ENCODE measurements around the gene LCN15.
"Not testable (repeated sequence)": the region's sequence is repeated elsewhere in the genome, so short reads cannot be mapped to it uniquely, and the experiment has no call there.

LCN15 gene

DNA sequence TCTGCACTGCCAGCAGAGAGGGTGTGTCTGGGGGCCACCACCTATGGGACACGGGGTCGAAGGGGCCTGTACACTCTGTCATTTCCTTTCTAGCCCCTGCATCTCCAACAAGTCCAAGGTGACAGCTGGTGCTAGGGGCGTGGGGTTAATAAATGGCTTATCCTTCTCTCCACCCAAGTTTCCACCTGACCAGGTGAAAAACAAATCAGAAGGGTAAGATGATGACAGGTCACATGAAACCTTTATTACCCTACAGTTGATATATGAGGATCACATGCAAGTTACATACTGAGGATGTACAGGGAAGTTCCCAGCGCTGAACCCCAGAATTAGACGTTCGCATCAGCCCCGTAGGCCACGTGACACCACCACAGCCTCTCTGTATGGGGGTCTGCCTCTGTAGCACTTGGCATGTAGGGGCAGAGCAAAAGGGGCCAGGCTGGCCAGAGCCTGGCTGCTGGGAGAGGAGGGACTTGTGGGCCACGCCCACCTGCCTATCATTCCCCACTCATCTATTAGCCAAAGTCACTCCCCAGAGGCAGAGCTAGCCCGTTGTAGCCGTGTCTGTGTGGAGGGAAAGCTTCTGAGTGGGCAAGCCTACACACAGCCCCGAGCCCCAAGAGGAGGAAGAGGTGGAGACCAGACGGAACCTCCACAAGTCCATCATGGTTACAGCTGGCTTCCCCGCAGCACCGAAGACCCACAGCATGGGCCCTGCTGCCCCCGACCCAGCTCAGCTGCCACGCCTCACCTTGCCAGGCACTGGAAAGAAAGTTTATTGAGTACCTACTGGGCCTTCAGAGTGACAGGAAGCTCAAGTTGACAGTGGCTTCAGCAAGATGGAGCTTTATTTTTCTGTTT is 29.0 kb upstream of the LCN15 start:
- DNase-seq, result no peak

DNA sequence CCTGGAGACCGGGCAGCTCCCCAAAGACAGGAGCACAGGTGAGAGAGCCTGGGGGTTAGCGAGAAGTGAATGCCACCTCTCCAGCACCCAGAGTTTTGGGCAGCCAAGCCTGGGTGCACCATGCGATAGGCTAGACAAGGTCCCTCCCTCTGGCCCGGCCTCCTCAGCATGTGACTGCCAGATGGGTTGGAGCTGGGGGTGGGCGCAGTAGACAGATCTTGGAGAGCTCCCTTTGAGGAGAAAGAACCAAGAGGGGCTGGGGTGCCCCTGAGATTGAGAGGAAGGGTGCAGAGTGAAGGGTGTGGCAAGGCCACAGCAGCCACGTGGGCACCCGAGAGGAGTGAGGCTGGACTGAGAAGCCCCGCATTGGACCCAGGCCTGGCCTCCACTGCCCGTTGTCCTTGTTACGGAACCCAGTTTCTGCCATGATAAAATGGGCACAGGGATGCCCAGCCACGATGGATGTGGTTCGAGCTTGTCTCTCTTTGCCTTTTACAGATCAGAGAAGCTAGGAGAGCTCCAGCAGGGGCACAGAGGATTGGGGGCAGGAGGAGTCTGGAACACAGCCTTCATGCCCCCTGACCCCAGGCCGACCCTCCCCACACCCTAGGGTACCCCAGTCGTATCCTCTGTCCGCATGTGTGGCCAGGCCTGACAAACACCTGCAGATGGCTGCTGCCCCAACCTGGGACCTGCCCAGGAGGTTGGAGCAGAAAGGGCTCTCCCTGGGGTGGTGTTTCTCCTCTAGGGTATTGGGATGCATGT is 28.2 kb upstream of the LCN15 start:
- no peak for DNase-seq

DNA sequence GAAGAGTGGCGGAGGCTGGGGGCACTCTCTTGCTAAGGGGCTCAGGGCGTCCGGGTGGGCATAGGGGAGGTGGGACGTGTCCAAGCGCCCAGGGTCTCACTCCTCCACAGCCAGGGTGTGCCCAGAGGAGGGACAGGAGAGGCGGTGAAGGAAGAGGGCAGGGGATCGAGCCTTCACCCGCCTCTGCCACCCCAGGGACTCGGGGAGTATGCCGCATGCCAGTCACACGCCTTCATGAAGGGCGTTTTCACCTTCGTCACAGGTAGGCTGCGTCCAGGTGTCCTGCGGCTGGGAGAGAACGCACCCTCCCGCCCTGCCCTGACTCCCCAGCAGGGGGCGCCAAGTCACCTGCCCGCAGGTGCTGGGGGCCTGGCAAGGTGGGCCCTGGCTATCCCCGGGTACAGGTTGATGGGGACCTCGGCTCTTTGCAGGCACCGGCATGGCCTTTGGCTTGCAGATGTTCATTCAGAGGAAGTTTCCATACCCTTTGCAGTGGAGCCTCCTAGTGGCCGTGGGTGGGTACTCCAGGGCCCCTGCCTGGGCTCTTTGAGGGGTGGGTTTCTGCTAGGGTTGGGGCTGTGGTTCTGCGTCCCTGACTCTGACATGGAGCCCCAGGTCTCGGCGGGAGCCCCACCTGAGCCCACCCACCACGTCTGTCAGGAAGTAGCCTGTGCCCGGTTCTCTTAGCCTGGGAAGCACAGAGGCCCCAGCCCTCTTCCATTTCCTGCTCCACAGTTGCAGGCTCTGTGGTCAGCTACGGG is 27.4 kb upstream of the LCN15 start:
- peak; percentile 69 for DNase-seq

DNA sequence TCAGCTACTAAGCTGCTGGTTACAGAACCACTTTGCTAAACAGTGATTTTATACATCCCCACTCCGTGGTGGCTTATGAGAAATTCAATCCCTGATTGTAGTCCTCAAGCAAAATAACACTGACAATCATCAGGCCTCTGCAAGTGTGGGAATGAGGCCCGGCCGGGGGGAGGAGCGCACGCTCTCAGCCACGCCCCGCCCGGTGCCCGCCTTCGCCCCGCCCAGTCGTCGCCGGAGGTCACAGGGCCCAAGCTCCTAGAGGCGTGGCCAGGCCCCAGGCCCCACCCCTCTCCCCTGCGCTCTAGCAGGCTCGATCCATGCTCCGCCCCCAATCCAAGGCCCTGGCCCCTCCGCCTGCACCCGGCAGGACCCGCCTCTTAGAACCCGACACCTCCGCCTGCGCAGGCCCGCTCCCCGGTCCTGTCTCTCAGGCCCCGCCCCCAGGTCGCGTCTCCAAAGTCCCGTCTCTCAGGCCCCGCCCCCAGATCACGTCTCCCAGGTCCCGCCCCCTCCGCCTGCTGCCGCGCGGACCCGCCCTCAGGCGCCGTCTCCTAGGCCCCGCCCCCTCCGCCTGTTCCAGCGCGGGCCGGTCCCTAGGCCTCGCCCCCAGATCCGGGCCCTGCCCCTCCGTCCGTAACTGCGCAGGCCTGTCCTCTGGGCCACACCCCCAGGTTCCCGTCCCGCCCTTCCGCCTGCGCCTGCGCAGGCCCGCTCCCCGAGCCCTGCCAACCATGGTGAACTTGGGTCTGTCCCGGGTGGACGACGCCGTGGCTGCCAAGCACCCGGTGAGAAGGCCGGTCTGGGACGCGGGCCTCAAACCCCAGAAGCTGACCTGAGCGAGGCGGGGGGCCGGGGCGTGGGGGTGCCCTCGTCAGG is 26.6 kb upstream of the LCN15 start, which contains the start of gene TMEM141:
TMEM141 (plus strand) TSS at position 705 of the 876 bp plus-strand sequence; CDS start at position 732, 27 bp downstream.
- DNase-seq, result peak; percentile 100

DNA sequence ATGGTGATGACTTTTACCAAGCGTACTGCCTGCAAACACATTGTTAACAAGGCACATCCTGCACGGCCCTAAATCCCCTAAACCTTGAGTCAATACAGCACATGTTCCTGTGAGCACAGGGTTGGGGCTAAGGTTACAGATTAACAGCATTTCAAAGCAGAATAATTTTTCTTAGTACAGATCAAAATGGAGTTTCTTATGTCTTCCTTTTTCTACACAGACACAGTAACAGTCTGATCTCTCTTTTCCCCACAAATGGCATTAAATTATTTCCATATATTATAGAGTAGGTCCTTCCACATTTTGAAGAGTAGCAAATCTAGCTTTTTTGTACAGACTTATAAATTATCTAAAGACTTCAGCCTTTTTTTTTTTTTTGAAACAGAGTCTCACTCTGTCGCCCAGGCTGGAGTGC is 25.2 kb upstream of the LCN15 start:
- DNase-seq, result no peak

DNA sequence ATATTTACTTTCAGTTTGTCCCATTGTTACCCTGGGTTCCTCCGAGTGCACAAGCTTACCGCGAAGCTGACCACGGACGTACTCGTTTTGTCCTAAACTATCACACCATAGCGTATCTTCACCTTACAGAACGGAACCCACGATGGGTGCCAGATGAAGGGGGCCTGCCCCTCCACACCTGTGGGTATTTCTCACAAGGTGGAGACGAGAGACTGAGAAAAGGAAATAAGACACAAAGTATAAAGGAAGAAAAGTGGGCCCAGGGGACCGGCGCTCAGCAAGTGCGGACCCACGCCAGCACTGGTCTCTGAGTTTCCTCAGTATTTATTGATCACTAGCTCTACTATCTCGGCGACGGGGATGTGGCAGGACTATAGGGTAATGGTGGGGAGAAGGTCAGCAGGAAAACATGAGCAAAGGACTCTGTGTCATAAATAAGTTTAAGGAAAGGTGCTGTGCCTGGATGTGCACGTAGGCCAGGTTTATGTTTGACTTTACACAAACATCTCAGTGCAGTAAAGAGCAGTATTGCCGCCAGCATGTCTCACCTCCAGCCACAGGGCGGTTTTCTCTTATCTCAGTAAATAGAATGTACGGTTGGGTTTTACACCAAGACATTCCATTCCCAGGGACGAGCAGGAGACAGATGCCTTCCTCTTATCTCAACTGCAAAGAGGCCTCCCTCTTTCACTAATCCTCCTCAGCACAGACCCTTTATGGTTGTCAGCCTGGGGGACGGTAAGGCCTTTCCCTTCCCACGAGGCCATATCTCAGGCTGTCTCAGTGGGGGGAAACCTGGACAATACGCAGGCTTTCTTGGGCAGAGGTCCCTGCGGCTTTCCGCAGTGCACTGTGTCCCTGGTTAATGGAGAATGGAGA is 24.6 kb upstream of the LCN15 start:
- not testable (repeated sequence) for DNase-seq

DNA sequence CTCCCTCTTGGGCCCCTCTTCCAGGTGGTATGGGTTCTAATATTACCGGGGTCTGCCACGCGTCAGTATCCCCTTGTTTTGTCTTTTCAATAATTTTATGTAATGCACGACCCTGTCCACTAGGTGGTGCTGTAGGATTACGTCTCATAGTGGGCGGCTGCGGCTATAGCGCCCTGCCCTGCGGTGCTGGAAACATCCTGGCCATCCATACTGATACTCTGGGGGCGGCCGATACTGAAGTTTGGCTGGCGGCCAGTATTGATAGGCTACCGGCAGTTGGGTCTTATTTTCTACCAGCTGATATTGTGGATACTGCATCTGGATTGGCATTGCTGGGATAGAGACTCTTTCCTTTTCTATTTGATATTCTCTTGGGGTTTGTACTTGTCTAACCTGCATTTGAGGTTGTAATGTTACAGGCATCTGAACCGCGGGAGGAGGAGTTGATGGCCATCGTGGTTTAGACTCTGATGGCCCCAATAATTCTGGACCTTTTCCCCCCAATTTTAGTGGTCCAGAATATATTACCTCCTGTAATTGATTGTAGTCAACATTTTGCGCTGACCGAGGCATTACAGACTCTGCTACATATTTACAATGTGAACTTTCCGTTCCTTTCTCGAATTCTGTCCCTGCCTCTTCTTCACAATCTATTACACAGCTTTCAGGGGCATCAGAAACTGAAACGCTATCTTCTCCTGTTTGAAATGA is 23.5 kb upstream of the LCN15 start:
- DNase-seq, result peak; percentile 81

DNA sequence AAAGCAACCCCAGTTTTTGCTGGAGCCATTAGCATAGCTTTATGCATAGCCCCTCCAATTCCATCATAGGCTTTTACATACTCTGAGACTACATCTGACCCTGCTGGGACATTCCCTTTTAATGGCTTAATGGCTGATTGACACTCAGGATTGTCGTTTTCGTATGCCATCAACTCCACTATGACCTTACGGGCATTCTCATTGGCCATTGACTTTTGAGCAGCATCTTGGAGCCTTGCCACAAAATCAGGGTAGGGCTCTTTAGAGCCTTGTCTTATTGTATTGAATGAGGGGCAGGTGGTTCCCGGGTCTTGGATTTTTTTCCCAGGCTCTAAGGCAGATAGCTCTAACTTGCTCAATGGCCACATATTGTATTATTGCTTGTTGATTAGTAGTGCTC is 22.7 kb upstream of the LCN15 start:
- DNase-seq, result not testable (repeated sequence)

DNA sequence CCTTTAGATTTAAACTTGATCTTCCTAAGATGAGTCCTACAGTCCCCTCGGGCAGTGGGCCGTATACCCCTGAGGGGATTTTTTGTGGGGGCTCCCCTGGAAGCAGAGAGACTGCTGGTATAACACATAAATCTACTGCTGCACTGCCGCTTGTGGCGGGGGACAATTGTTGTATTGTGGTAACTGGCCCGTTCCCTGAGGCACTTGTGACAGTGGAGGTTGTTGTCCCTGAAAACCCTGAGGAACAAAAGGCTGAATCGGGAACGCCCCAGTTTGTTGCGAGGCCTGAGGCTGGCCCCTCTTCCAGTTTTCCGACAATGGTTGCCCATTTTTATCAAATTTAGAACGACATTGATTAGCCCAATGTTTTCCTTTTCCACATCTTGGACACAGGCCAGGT is 22.1 kb upstream of the LCN15 start:
- DNase-seq, result no peak

DNA sequence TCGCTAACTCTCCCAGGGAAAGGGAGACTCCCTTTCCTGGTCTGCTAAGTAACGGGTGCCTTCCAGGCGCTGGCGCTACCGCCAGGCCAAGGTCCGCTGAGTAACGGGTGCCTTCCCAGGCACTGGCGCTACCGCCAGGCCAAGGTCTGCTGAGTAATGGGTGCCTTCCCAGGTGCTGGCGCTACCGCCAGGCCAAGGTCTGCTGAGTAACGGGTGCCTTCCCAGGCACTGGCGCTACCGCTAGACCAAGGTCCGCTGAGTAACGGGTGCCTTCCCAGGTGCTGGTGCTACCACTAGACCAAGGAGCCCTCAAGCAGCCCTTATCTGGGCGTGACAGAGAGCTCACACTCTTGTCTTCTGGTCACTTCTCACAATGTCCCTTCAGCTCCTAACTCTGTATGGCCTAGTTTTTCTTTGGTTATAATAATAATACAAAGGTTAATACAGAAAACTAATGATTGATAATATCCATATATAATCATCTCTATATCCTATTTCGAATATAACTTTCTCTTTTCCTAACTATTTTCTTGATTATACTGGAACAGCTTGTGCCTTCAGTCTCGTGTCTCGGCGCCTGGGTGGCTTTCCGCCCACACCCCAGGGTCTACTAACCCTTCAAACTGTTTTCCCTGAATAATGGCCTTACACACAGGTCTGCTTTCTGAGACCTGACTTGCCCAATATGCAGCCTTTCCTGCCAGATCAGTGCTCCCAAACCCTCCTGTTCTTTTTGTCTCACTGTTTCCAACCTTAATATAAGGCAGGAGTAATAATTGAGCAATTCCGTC is 21.4 kb upstream of the LCN15 start:
- not testable (repeated sequence) for DNase-seq

DNA sequence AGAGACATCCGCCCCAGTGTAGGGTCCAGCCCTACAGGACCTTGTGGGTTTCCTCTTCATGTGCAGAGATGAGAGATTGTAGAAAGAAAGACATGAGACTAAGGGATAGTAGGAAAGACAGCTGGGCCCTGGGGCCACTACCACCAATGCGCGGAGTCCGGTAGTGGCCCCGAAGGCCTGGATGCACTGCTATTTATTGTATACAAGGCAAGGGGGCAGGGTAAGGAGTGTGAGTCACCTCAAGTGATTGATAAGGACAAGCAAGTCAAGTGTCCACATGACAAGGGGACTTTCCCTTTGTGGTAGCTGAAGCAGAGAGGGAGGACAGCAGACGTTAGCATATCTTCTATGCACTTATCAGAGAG is 20.7 kb upstream of the LCN15 start:
- DNase-seq, result no peak

DNA sequence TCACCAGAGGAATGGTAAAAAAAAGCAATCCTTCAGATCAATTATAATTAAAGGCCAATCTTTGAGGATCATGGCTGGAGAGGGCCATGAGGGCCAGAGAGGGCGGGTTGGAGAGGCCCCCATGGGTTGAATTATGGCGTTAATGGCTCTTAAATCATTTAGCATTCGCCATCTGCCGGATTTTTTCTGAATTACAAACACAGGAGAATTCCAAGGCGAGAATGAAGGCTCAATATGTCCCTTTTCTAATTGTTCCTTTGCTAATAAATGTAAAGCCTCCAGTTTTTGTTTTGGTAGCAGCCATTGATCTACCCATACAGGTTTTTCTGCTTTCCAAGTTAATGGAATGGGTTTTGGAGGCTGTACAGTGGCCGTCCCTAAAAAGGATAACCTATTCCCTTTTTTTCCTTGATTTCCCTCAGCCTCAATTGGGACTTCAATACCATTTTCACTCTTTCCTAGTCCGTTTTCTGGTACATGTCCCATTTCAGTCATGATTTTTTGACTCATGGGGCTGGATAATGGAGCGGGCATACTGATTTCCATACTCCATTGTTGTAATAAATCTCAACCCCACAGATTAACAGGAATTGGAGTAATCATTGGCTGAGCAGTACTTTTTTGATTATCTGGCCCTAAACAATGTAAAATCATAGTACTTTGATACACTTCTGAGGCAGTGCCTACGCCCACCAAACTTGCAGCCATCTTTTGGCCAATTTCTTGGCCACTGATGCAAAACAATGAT is 20.1 kb upstream of the LCN15 start:
- DNase-seq, result no peak

DNA sequence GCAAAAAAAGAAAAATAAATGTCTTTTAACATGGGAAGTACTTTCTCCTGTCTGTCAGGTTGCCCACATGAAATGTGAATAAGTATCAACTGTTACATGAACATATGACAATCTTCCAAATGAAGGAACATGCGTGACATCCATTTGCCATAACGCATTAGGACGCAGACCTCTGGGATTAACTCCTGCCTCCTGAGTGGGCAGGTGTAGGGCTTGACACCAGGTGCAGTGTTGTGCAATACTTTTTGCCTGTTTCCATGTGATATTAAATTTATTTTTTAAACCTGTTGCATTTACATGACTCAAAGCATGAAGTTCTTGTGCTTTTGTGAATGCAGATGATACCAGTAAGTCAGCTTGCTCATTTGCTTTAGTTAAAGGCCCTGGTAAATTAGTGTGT is 18.1 kb upstream of the LCN15 start:
- no peak for DNase-seq

DNA sequence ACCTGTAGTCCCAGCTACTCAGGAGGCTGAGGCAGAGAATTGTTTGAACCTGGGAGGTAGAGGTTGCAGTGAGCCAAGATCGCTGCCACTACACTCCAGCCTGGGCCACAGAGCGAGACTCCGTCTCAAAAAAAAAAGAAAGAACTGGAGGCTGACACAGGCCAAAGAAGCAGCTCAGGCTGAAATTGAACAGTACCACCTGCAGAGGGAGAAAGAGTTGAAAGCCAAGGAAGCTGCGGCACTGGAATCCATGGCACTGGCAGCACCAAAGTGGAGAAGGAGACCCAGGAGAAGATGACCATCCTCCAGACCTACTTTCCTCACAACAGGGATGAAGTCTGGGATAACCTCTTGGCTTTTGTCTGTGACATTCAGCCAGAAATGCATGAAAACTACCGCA is 15.5 kb upstream of the LCN15 start:
- no peak for DNase-seq

DNA sequence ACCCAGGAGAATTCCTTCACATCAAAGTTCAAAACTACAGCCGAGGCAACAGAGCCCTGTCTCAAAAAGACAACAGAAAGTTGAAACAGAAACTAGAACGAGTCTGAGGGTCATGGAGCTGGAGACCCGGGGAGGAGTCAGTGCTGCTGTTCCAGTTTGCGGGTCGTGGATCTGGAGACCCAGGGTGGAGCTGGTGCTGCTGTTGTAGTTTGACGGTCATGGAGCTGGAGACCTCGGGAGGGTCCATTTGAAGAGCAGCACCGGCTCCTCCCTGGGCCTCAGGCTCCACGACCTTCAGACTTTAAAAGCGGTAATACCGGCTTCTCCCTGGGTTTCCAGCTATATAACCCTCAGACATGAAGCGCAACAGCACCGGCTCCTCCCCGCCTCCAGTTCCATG is 13.0 kb upstream of the LCN15 start:
- no peak for DNase-seq

DNA sequence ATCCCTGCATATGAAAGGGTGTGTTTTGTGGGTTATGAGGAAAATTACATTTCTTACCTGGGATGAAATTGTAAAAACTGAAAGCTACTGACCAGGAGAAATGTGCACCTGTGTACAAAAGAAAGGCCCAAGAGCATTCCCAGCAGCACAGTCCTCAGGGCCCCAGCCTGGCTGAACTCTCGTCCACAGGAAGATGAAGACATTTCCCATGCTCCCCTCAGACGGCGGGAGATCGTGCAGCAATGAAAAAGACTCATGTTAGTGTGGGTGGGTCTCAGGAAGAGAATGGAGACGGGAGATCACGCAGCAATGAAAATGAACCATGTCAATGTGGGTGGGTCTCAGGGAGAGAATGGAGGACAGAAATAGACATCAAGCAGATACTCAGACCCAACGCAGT is 12.6 kb upstream of the LCN15 start:
- DNase-seq, result no peak

DNA sequence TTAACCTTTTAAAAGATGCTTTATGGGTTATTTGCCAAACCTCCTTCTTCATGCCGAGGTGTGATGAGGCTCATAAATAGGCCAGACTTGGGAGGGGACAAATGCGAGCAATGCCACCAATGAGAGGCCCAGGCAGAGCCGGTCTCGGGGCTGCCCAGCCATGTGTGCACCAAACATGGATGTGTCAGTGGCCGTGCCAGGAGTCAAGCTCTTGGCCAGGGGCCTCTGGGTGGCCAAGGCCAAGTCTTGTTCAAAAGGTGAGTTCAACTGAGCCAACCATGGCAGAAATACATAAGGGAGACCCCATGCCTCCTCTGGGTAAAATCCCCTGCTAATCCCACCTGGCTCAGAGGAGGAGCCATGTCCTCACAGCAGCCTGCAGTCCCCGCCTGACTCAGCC is 10.9 kb upstream of the LCN15 start:
- DNase-seq, result no peak

DNA sequence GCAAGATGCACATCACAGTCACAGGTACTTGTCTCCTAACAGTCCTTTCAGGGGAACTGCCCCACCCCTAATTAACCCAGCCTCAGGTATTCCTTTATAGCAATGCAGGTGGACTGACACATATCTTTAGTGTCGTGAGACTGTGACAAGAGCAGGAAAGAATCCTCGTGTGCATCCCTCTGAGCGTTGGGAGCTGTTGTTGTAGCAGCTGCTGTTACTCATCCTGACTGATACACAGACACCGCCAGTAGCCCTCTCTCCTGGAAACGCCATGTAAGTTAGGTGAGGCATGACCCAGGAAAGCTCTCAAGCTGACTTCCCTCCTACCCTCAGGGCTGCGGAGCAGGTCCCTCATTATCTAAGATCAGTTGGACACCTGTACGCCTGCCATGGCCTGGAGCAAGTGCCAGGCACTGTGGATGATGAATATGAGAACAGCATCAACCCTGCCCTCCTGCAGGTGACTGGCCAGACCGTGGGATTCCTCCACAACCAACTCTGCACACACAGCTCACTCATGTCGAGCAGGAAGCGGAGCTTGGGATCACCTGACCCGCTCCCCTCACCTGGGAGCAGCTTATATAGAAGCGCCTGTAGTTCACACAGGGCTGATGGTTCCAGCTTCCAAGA is 10.2 kb upstream of the LCN15 start:
- DNase-seq, result no peak
